ENCODE measurements around the gene DGUOK.
A peak's percentile ranks its signal among the peaks of the same experiment; 100 is the strongest.

DGUOK gene

GRCh38 chr2:73970141-73970803, 43.6 kb downstream of the DGUOK start:
- H3K4me3 ChIP-seq (ENCODE audit: low read depth, low read length) = no peak overlapping the region

GRCh38 chr2:73970850-73971471, 44.3 kb downstream of the DGUOK start:
- no peak overlapping the region for H3K4me3 ChIP-seq (ENCODE audit: low read depth, low read length)
- DNase-seq (ENCODE audit: low read depth) = no peak

More at GRCh38 chr2:73970141-73970803, 43.6 kb downstream of the DGUOK start:
- no peak for DNase-seq (ENCODE audit: low read depth)

DNA sequence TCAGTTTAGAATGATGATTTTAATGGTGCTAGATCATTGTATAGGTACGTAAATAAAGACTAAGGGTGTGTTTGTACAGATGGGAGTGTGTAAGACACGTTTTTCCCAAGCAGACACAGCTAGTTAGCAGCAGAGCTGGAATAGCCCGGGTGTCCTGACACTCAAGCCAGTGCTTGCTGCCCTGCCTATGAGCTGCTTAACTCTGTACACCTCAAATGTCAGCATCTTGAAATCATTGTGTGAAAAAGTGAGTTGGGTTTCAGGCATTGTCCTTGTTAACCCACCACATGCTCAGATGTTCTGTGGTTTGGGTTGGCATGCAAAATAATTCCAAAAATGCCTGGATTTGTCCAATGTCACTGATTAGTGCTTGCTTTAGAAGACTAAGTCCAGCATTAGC, 45.0 kb downstream of the DGUOK start:
- DNase-seq (ENCODE audit: low read depth) = no peak
- H3K4me3 ChIP-seq (ENCODE audit: low read depth, low read length) = no peak overlapping the region

DNA sequence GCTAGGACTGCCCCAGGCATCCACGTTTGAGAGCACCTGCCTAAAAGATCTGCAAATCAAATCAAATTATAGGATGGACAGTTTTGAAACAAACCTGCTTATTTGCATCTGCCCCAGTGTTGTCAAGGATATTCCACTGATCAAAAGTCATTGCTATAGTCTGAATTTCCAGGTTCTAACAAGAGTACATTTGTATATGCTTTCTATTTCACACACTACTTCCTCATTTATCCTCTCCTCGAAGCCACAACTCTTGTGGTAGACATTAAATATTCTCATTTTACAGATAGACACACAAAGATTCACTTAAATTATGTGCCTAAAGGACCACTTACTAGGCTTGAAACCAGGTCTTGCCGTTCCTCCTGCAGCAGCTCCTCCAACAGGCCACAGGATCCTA, 46.2 kb downstream of the DGUOK start:
- H3K4me3 ChIP-seq (ENCODE audit: low read depth, low read length) = no peak overlapping the region
- no peak for DNase-seq (ENCODE audit: low read depth)

DNA sequence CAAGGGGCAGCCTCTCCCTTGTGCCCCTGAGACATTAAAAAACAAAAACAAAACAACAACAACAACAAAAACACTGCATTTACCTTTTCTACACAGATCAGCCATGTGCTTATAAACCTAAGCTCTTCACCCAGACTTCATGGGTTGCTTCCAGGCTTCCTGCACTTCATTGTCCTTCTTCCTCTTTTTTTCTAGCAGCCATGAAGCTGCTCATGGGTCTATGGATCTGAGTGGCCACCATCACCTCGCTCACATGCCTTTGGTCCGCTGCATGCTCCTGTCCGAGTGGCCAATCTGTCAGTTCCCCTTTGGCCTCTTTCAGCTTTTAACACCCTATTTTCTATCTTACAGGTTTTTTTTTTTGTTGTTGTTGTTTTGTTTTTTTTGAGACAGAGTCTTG, 49.1 kb downstream of the DGUOK start:
- no peak for DNase-seq (ENCODE audit: low read depth)
- H3K4me3 ChIP-seq (ENCODE audit: low read depth, low read length) = no peak overlapping the region

GRCh38 chr2:73976803-73977202, 50.1 kb downstream of the DGUOK start:
- no peak for DNase-seq (ENCODE audit: low read depth)
- no peak overlapping the region for H3K4me3 ChIP-seq (ENCODE audit: low read depth, low read length)

DNA sequence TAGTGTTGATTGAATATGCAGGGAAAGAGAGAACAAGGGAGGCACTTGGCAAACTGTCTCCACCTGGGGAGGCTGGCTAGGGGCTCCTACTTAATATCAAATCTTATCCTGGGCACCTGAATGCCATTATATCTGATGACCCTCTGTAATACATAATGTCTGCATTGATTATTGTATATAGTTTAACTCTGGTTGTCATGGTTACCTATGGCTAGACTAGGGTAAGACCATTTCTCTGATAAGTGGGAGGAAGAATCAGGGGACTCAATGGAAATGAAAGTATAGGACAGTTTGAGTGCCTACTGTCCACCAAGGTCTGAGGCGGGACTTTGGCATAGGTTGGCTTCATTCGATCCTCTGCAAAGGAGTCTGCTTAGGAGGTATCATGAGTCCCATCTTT, 50.8 kb downstream of the DGUOK start:
- no peak for DNase-seq (ENCODE audit: low read depth)

DNA sequence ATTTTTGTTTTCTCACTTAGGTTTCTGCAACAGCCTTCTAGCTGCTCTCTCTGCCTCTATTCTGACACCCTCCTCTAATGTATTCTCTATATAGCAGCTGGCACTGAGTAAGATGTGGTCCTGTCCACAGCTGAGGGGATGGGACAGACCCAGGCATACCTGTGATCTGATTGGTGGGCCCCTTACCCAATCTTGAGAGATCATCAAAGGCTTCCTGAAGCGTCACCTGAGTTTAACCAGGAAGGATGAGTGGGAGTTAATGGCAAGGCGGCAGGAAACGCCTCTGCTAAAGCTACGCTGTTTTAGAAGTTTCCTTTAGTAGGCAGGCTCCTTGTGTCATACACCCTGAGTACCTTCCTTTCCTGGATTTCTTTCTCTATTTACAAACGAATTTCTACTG, 52.3 kb downstream of the DGUOK start:
- DNase-seq (ENCODE audit: low read depth) = no peak
- no peak overlapping the region for H3K4me3 ChIP-seq (ENCODE audit: low read depth, low read length)

More for the DNA sequence above, 50.8 kb downstream of the DGUOK start:
- H3K4me3 ChIP-seq (ENCODE audit: low read depth, low read length) = no peak overlapping the region

GRCh38 chr2:73979686-73980085, 53.0 kb downstream of the DGUOK start:
- no peak overlapping the region for H3K4me3 ChIP-seq (ENCODE audit: low read depth, low read length)
- DNase-seq (ENCODE audit: low read depth) = peak; percentile 72

DNA sequence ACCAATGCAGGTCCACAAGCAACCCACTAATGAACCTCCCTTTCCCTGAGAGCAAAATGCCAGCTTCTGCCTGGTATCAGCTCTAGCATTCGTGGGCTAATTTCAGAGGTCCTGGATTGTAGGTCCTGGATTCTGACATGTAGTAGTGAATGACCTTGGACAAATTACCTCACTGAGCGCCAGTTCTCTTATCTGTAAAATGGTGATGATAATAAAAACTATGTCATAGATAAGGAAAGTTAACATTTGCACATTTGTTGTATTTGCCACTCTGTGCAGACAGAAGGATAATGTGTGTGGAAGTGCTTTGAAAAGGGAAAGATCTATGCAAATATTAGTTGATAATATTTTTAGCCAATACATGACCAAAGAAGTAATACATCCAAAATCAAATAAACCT, 53.9 kb downstream of the DGUOK start:
- H3K4me3 ChIP-seq (ENCODE audit: low read depth, low read length) = no peak overlapping the region
- DNase-seq (ENCODE audit: low read depth) = no peak

- DNase-seq (ENCODE audit: low read depth) = no peak
- peak overlapping the region; percentile 30 for H3K4me3 ChIP-seq (ENCODE audit: low read depth, low read length)
Observed at GRCh38 chr2:73981081-73982001, 54.7 kb downstream of the DGUOK start.

DNA sequence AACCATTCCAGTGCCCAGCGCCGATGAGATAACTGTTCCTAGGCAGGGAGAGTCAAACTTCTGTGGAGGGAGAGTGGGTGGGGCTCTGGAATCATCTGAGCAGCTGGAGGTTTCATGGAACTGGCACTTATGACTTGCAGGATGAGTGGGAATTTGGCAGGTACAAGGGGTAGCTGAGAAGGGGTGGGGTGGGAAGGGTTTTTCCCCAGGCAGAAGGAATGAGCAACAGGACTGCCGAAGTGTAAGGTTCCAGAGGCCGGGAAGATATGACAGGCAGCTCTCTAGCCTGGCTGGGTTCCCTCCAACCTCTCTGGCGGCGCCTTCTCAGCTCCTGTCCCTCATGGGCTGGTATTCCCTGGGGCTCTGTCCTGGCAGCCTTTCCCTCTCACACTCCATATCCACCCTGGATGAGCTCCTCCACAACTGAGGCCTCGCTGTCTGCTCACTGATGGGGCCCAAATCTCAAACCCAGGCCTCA, 55.5 kb downstream of the DGUOK start:
- DNase-seq (ENCODE audit: low read depth) = no peak
- no peak overlapping the region for H3K4me3 ChIP-seq (ENCODE audit: low read depth, low read length)

- no peak for DNase-seq (ENCODE audit: low read depth)
Observed at GRCh38 chr2:73983322-73984202, 56.9 kb downstream of the DGUOK start.

GRCh38 chr2:73984203-73984921, 57.7 kb downstream of the DGUOK start, which contains the start of gene TET3:
TSS of gene TET3 (plus strand) at chr2:73984910. CDS start at chr2:73986404, 1,494 bp downstream.
- H3K4me3 ChIP-seq (ENCODE audit: low read depth, low read length) = peak within 1 kb of the TSS; percentile 58
- DNase-seq (ENCODE audit: low read depth) = no peak

More at GRCh38 chr2:73983322-73984202, 56.9 kb downstream of the DGUOK start:
- peak overlapping the region; percentile 58 for H3K4me3 ChIP-seq (ENCODE audit: low read depth, low read length)

GRCh38 chr2:73984922-73985307, 58.2 kb downstream of the DGUOK start:
- H3K4me3 ChIP-seq (ENCODE audit: low read depth, low read length) = peak overlapping the region; percentile 58
- DNase-seq (ENCODE audit: low read depth) = no peak

DNA sequence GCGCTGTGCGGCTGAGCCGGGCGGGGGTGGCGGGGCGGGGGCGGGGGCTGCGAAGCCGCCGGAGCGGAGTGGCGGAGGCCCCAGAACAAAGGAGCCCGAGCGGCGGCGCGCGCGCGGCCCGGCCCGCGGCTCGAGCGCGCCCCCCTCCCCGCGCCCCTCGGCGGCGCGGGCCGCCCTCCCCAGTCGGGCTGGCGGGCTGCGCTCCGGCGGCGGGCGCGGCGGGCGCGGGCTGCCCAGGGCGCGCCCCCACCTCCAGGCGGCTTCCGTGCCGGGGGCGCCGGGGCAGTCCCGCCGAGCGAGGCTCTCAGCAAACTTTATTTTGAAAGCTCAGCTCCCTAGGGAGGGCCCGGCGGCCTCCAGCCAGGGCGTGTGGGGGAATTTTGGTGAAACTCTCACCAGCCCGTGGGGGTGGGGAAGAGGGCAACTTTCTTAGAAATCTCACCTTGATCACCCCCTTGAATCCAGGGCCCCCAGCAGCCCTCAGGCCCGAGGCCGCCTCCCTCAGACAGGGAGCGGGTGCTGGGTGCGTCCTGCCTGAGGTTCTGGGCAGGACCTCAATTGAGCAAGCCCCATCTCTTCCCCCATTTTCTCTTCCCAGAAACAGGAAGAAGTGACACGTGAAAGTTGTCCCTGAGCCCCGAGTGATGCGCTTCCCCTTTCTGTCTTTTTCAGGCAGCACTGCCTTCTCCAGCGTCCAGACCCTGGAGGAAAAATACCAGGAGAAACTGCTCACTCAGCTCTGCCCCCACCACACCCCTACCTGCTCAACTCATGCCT, 58.8 kb downstream of the DGUOK start:
- H3K4me3 ChIP-seq (ENCODE audit: low read depth, low read length) = peak overlapping the region; percentile 58
- no peak for DNase-seq (ENCODE audit: low read depth)

DNA sequence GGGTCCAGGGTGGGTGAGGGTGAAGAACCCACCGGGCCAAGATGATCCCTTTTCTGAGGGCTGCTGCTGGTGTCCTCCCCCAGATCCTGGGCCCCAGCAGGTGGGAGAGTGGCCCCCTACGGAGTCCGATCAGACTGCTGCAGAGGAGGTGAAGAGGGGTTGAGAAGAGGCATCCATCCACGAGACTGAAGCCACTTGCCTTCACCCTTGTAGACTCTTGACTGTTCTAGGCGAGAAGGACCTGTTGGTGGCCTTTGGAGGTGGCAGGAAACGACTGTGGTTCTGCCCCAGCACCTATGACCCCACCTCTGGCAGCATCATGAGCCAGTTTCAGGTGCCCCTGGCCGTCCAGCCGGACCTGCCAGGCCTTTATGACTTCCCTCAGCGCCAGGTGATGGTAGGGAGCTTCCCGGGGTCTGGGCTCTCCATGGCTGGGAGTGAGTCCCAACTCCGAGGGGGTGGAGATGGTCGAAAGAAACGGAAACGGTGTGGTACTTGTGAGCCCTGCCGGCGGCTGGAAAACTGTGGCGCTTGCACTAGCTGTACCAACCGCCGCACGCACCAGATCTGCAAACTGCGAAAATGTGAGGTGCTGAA, 59.5 kb downstream of the DGUOK start:
- H3K4me3 ChIP-seq (ENCODE audit: low read depth, low read length) = peak overlapping the region; percentile 58
- DNase-seq (ENCODE audit: low read depth) = no peak
